HG02840 (cell line): ENCODE measurements around the gene EDIL3.
"Not testable (repeated sequence)": the region's sequence is repeated elsewhere in the genome, so short reads cannot be mapped to it uniquely, and the experiment has no call there.

Experiments used
- ATAC-seq: cut with Tn5 transposase; IDR thresholded peaks from one replicate; pipeline ENCODE4 v1.9.1; 2021; ENCODE audit warnings: mild to moderate bottlenecking, moderate library complexity, moderate number of reproducible peaks; ENCODE audit not compliant: unreplicated experiment, low FRiP score

The EDIL3 gene

DNA sequence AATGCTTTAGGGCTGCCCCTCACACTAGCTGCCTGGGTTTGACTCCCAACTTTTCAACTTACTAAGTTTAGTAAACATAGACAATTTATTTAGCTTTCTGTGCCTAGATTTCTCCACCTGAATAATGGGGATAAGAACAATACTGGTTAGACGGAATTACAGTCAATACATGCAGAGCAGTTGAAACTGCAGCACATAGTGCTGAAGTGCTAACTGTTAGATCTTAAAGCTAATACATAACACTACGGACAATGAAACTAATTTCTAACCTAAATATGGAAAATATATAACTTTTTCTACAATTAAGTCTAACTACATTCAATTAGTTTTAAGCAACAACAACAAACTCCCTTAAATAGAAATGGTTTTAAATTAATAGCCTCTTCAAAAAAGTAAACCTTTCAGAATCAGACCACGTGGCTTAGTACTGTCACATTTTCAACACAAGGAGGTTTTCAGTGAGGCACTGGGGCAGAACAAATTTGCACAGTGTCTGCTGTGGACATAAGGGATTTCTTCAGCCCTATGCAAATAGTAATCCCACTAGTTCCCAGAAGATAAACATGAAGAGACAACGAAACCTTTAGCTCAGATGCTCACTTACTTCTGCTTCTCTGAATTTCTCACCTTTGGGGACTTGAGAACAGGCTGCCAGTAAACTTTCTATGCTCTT is 293.4 kb downstream of the EDIL3 start:
- ATAC-seq, result no peak

DNA sequence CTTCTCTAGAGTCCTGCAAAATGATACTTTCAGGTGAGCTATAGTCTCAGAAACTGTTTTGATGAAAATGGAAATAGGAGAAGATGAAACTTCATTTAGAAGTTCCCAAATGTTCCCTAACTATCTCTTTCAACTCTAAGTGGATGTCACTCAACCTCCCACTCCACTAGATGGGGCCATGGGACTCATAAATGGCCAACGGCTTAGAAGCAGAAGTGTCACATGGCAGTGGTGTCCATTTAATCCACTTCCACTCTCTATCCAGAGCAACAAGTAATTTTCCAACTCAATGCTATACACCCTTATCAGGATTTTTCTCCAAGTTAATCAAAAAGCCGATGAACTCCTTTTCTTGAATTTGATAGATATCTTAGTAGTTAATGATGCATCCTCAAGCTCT is 295.7 kb downstream of the EDIL3 start:
- no peak for ATAC-seq

DNA sequence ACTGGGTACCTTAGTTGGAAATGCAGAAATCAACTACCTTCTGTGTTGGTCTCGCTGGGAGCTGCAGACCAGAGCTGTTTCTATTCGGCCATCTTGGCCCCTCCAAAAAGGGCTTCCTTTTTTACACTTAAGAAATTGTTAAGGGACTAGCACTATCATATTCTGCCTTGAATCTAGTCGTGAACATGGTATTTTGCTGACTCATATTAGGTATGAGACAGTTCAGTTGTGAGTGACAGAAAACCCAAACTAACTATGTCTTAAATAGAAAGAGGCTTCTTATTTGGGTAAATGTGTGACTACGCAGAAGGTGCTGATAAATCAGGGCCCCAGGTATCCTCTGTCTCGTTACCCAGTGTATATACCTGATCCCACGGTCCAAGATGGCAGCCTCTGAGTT is 298.2 kb downstream of the EDIL3 start:
- ATAC-seq, result no peak

DNA sequence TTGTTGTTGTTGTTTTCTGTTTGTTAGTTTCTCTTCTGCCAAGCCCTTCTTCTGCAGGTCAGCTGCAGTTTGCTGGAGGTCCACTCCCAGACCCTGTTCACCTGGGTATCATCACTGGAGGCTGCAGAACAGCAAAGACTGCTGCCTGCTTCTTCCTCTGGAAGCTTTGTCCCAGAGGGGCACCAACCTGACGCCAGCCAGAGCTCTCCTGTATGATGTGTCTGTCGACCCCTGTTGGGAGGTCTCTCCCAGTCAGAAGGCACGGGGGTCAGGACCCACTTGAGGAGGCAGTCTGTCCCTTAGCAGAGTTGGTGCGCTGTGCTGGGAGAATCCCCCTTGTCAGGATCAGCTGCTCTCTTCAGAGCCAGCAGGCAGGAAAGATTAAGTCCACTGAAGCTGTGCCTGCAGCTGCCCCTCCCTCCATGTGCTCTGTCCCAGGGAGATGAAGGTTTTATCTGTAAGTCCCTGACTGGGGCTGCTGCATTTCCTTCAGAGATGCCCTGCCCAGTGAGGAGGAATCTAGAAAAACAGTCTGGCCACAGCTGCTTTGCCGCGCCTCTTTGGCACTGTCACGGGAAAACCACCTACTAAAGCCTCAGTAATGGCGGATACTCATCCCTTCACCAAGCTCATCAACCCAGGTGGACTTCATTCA is 299.2 kb downstream of the EDIL3 start:
- ATAC-seq, result no peak

- ATAC-seq, result no peak
Measured at GRCh38 chr5:84080908-84081307, 303.8 kb downstream of the EDIL3 start.

DNA sequence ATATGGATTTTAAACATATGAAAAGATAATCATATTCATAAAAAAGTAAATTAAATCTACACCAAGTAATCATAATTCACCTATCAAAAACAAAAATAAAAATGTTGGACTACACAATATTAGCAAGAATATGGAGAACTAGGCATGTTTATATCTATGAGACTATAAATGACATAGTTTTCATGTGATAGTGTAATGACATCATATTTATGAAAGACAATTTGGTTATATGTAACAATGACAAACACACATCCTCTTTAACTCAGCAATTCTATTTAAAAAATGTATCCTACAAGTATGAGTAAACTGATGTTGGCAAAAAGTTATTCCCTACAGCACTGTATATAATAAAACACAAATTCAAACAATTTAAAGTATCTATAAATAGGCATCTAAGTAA is 312.3 kb downstream of the EDIL3 start:
- no peak for ATAC-seq

GRCh38 chr5:84069608-84070179 is 315.0 kb downstream of the EDIL3 start:
- no peak for ATAC-seq

GRCh38 chr5:84063041-84063440 is 321.6 kb downstream of the EDIL3 start:
- no peak for ATAC-seq

DNA sequence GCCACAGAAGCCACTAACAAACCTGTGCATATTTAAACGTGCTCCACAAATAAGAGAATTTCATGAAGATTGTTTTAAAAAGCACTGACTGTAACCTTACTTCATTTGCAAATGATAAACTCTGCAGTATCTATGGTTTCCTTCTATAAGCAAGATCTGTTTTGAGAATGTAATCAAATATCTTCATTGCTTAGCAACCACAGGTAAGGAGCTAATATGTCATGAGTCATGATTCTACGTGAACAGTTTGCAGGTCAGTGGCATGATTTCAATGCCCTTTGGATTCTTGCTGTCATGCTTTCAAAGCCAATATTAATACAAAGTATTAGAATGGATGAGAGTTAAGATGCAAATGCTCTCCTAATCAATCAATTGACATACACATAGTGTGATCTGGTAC is 325.0 kb downstream of the EDIL3 start:
- no peak for ATAC-seq

GRCh38 chr5:84058561-84058960 is 326.1 kb downstream of the EDIL3 start:
- no peak for ATAC-seq

DNA sequence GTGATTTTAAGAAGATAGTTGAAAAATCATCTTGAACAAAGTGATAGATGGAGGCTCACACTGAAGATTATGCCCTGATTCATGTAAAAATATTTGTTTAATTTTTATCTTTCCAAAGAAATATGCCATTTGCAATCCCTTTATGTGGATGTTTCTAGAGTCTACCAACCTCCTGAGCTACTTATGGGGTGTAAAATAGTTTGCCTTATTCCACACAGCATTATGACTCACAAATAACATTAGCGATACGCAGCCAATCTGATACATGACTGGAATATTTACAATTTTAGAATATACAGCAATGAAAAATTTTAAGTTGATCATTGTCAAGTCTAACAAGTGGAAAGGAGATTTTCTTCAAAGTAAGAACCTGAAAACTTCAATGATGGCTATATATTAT is 327.5 kb downstream of the EDIL3 start:
- ATAC-seq, result no peak

DNA sequence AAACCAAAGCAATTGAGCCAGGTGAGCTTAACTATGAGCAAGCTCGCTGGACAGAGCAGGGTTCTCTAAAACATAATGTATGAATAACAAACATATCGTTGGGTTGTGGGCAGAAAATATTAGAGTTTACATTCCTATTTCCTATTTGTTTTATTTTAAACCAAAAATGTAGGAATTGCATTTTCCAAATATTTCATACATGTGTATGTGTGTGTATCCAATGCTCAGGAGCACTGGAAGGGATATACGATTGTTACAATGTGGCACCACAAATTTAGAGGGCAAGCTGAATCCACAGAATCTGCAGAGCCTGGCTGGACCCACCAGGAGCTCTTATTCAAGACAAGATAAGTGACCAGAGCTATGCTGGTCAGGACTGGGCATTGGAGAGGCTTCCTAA is 338.7 kb downstream of the EDIL3 start:
- no peak for ATAC-seq

- ATAC-seq, result no peak
Measured at GRCh38 chr5:84036842-84037241, 347.8 kb downstream of the EDIL3 start.

GRCh38 chr5:84032324-84032723 is 352.4 kb downstream of the EDIL3 start:
- ATAC-seq, result no peak

DNA sequence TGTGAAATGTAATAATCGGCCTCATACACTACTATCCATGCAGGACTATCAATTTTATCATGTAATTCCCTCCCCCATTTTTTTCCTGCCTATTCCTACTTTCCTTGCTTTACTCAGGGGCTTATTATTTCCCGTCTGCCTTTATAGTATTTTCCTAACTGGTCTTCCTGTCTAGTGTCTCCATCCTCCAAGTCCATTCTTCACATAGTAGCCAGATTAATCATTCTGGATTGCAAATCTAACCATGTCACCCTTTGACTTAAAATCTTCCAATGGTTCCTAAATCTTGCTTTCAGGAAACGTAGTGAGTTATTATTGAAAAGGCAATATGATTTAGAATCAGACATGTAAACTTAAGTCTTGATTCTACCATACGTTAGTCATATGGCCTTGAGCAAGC is 356.6 kb downstream of the EDIL3 start:
- ATAC-seq, result no peak

DNA sequence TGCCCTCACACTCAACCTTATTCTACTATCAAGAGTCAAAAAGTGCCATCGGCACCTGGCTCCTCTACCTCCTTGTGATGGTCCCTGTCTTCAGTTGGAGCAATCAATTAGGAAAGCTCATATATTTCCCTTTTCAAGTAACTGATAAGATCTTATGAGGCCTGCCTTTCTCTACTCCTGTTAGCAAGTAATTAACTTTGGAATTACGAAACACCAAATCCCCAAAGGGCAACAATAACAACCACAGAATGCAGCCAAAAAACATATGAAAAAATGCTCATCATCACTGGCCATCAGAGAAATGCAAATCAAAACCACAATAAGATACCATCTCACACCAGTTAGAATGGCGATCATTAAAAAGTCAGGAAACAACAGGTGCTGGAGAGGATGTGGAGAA is 366.2 kb downstream of the EDIL3 start:
- not testable (repeated sequence) for ATAC-seq

- no peak for ATAC-seq
Measured at GRCh38 chr5:84017523-84018172, 367.0 kb downstream of the EDIL3 start.

DNA sequence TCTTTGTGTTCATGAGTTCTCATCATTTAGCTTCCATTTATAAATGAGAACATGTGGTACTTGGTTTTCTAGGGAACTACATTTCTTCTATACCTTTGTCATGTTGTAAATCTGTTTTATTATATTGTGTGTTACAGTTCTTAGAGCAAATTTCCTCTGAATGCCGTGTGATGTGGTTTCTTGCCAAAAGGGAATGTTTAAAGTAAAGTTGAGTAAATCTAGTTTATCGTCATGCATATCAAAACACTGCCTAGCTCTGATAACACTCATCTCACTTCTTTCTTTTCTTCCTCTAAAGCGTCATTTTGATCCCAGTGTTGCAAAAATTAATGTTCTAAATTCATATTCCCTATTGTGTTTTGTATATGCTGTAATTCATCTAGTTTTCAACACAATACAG is 368.6 kb downstream of the EDIL3 start:
- no peak for ATAC-seq

DNA sequence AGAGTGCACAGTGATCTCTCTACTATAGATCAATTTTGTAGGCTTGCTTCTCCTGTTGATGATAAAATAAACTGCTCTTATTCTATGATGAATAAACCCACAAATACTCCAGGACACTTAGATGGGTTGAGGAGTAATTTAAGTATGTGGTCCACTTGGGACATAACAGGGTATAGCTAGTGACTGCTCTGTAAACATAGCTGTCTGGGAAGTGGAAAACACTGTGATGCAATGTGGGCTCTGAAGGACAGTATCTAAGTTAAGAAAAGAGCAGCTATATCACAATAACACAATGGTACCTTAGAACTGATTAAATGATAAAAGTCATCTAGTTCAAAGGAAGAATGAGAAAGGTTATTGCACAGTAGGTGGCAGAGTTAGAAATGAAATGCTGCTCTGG is 369.7 kb downstream of the EDIL3 start:
- ATAC-seq, result no peak

DNA sequence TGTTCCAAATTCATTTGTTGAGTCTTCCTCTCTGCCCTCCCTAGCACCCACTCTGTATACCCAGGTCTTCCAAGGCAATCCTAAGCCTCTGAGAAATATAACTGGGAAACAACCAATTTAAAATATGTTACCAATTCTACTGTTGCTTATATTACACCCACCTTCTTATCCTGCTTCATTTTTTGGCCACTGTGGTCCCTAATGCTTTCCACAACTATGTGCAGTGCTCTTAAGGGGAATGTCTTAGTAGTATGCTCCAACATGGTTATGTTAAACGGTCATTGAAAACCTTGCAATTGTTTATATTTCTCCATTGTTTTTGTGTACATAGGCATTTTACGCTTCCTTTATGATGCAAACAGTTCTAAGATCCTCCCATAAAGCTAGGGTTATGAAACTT is 390.9 kb downstream of the EDIL3 start:
- no peak for ATAC-seq

DNA sequence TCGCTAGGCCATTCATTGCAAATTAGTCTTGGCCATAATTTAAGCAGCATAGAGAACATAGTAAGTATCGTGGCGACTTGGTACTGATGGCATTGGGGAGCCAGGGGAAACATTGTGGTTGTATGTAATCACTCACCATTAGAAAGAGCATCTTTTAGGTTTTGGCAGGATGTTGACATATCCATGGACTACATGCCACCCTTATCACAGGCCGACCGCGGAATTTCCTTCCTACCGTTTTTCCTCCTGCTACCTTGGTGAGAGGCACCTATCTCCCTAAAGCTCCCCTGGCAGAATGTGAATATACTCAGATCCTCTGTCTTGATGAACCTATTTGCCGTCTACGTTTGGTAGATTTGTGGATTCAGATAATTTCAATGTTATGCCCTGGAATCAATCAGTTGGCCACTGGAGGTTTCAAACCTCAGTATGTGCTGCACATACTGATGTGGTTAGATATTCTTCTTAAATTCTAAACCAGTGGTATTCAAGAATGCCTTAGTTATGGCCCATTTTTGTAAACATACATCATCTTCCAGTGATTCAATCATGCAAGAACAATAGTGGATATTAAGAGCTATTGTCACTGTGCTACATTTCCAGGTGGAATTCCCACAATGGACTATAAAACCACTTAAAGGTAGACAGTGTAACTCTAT is 393.0 kb downstream of the EDIL3 start:
- ATAC-seq, result no peak
